Measurements from ENCODE around the gene LAT.

The LAT gene

GRCh38 chr16:29009050-29009837 lies 24.4 kb downstream of the LAT start:
- DNase-seq, result peak in 2 of 5 experiments; percentile 26 to 78

GRCh38 chr16:29009838-29010166 lies 24.9 kb downstream of the LAT start:
- DNase-seq, result no peak

GRCh38 chr16:29011112-29011511 lies 26.3 kb downstream of the LAT start:
- DNase-seq, result no peak

- DNase-seq, result no peak
Observed at GRCh38 chr16:29011851-29012250, 27.0 kb downstream of the LAT start.

GRCh38 chr16:29012913-29013553 lies 28.2 kb downstream of the LAT start:
- DNase-seq, result peak in 2 of 5 experiments; percentile 44 to 94

GRCh38 chr16:29014561-29015069 lies 29.8 kb downstream of the LAT start:
- no peak for DNase-seq

- DNase-seq, result no peak
Observed at GRCh38 chr16:29022196-29022595, 37.3 kb downstream of the LAT start.

- no peak for DNase-seq
Observed at GRCh38 chr16:29023279-29024277, 38.7 kb downstream of the LAT start.

GRCh38 chr16:29024278-29024677 lies 39.4 kb downstream of the LAT start:
- DNase-seq, result no peak

- DNase-seq, result peak in 1 of 5 experiments; percentile 65
Observed at GRCh38 chr16:29025218-29025617, 40.4 kb downstream of the LAT start.

- no peak for DNase-seq
Observed at GRCh38 chr16:29025735-29026134, 40.9 kb downstream of the LAT start.

- no peak for DNase-seq
Observed at GRCh38 chr16:29028457-29029167, 43.8 kb downstream of the LAT start.

- peak in 4 of 5 experiments; percentile 19 to 89 (median 55) for DNase-seq
Observed at GRCh38 chr16:29029168-29029994, 44.5 kb downstream of the LAT start.

- no peak for DNase-seq
Observed at GRCh38 chr16:29030086-29030840, 45.4 kb downstream of the LAT start.
